HepG2 (cell line): ENCODE measurements around the gene DNAAF1. TPM values are rescaled to one million over a fixed set of nuclear protein-coding genes. Genes with fewer than 3 reads are reported as not detected.

ENCODE experiments used
- FOSL2 ChIP-seq: sonication (generic); formaldehyde crosslinking; IDR thresholded peaks from 2 replicates; pipeline ENCODE4 v1.4.0; 2020; ENCODE audit warnings: missing genetic modification reagents
- HDAC2 ChIP-seq: sonication (generic); formaldehyde crosslinking; IDR thresholded peaks from 2 replicates; pipeline ENCODE4 v1.4.0; 2020; ENCODE audit warnings: missing genetic modification reagents
- PHF20 ChIP-seq: sonication (generic); formaldehyde crosslinking; IDR thresholded peaks from 2 replicates; pipeline ENCODE4 v1.5.0; 2020; ENCODE audit warnings: mild to moderate bottlenecking, missing genetic modification reagents
- PRDM10 ChIP-seq: sonication (generic); formaldehyde crosslinking; IDR thresholded peaks from 2 replicates; pipeline ENCODE4 v1.4.0; 2020; ENCODE audit warnings: low read depth, missing genetic modification reagents
- TBX3 ChIP-seq: fragments of 450-650 bp; IDR thresholded peaks from 2 replicates; pipeline ENCODE4 v1.6.1; 2017; ENCODE audit warnings: antibody characterized with exemption, mild to moderate bottlenecking, inconsistent platforms, borderline replicate concordance
- TEAD2 ChIP-seq: sonication (generic); formaldehyde crosslinking; IDR thresholded peaks from 2 replicates; pipeline ENCODE4 v1.9.0; 2021; ENCODE audit warnings: missing genetic modification reagents
- THYN1 ChIP-seq: sonication (generic); formaldehyde crosslinking; IDR thresholded peaks from 2 replicates; pipeline ENCODE4 v1.8.1; 2023; ENCODE audit warnings: low read depth, mild to moderate bottlenecking, moderate library complexity, missing genetic modification reagents, borderline replicate concordance
- YY1 ChIP-seq: IDR thresholded peaks from 2 replicates; pipeline ENCODE4 v1.6.1; 2011; ENCODE audit warnings: low read length, low read depth, moderate library complexity, mild to moderate bottlenecking; ENCODE audit not compliant: insufficient read depth, insufficient replicate concordance
- ZNF639 ChIP-seq: conservative IDR thresholded peaks from 2 replicates; pipeline ENCODE4 v1.6.1; 2018; ENCODE audit warnings: missing genetic modification reagents
- ZNF678 ChIP-seq: sonication (generic); formaldehyde crosslinking; IDR thresholded peaks from 2 replicates; pipeline ENCODE4 v1.4.0; 2020; ENCODE audit warnings: mild to moderate bottlenecking, missing genetic modification reagents
- ZNF749 ChIP-seq: sonication (generic); formaldehyde crosslinking; IDR thresholded peaks from 2 replicates; pipeline ENCODE4 v1.8.0; 2022; ENCODE audit warnings: mild to moderate bottlenecking, missing genetic modification reagents, moderate library complexity, borderline replicate concordance
- ZSCAN22 ChIP-seq: sonication (generic); formaldehyde crosslinking; IDR thresholded peaks from 2 replicates; pipeline ENCODE4 v1.4.0; 2020; ENCODE audit warnings: mild to moderate bottlenecking, missing genetic modification reagents
- polyA plus RNA-seq, 8 experiments: library from polyadenylated mRNA; depleted of rRNA in 3 of 8; stranded (reverse) in 7 of 8; unstranded in 1 of 8; fragments of >200 nt; fragmentation: Illumina TruSeq in 4 of 8; extraction: Trizol in 4 of 8; gene quantifications; 2 replicates each; pipeline versions ENCODE4 v1.2.1 to v1.2.3, GENCODE V29; 2011 to 2016; ENCODE audit warnings: low read depth in 4 of 8, missing spikeins in 1 of 8, mixed read lengths in 1 of 8; ENCODE audit not compliant: insufficient read depth in 1 of 8
- total RNA-seq, 5 experiments: library from RNA; depleted of rRNA; stranded (reverse); fragments of >200 nt; fragmentation: Illumina TruSeq; extraction: Trizol; gene quantifications; 2 replicates each; pipeline ENCODE4 v1.2.3, GENCODE V29; 2016; ENCODE audit warnings: low read depth in 1 of 5
- TF ChIP-seq, protein P1 (sequence below), 2 experiments: sonication (generic) in 1 of 2; formaldehyde crosslinking in 1 of 2; IDR thresholded peaks; 2 replicates each; pipeline versions ENCODE4 v1.6.1 to v1.9.0; 2014 to 2022; ENCODE audit warnings: antibody characterized with exemption in 1 of 2, borderline replicate concordance in 1 of 2, inconsistent platforms in 1 of 2, low read depth in 1 of 2, missing genetic modification reagents in 1 of 2
- TF ChIP-seq, protein P2 (sequence below): sonication (generic); formaldehyde crosslinking; IDR thresholded peaks from 2 replicates; pipeline ENCODE4 v1.4.0; 2020; ENCODE audit warnings: missing genetic modification reagents
- TF ChIP-seq, protein P3 (sequence below): sonication (generic); formaldehyde crosslinking; IDR thresholded peaks from 2 replicates; pipeline ENCODE4 v1.4.0; 2020; ENCODE audit warnings: low read depth, mild to moderate bottlenecking, missing genetic modification reagents

DNAAF1 gene
- total and polyA plus RNA-seq, 2 of the 13 experiments (the other 11 are each of a cell fraction or from before 2014, with no cell fraction given): 0.04 TPM; not detected in 1

- TF ChIP-seq FOSL2 (CRISPR knock-in tag): peak; percentile 38; the same call in 1 of the 2 replicates
- TF ChIP-seq, protein P1, sequence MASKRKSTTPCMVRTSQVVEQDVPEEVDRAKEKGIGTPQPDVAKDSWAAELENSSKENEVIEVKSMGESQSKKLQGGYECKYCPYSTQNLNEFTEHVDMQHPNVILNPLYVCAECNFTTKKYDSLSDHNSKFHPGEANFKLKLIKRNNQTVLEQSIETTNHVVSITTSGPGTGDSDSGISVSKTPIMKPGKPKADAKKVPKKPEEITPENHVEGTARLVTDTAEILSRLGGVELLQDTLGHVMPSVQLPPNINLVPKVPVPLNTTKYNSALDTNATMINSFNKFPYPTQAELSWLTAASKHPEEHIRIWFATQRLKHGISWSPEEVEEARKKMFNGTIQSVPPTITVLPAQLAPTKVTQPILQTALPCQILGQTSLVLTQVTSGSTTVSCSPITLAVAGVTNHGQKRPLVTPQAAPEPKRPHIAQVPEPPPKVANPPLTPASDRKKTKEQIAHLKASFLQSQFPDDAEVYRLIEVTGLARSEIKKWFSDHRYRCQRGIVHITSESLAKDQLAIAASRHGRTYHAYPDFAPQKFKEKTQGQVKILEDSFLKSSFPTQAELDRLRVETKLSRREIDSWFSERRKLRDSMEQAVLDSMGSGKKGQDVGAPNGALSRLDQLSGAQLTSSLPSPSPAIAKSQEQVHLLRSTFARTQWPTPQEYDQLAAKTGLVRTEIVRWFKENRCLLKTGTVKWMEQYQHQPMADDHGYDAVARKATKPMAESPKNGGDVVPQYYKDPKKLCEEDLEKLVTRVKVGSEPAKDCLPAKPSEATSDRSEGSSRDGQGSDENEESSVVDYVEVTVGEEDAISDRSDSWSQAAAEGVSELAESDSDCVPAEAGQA (IDR thresholded peaks at IDR 0.05; ENCODE audit: low read depth): peak; percentile 82
- TF ChIP-seq, protein P1 (CRISPR knock-in tag; IDR thresholded peaks at IDR 0.05; ENCODE audit: borderline replicate concordance): no peak; the same call in 1 of the 2 replicates
- peak; percentile 78 for TF ChIP-seq PHF20 (CRISPR knock-in tag)
- TF ChIP-seq ZNF639 (CRISPR knock-in tag): peak; percentile 95
- 0 out of 2 replicates have a peak, but pooled peaks have one; percentile 0 for TF ChIP-seq TEAD2 (CRISPR knock-in tag)
- TF ChIP-seq HDAC2 (CRISPR knock-in tag): peak; percentile 77
- TF ChIP-seq ZNF678 (CRISPR knock-in tag): no peak
- peak; percentile 74 for TF ChIP-seq PRDM10 (CRISPR knock-in tag)
- no peak for TF ChIP-seq ZSCAN22 (CRISPR knock-in tag)
- TF ChIP-seq, protein P2, sequence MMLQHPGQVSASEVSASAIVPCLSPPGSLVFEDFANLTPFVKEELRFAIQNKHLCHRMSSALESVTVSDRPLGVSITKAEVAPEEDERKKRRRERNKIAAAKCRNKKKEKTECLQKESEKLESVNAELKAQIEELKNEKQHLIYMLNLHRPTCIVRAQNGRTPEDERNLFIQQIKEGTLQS (CRISPR knock-in tag): peak; percentile 8
- peak; percentile 85 for TF ChIP-seq YY1
- no peak; the same call in none of the 2 replicates for TF ChIP-seq ZNF749
- no peak for TF ChIP-seq THYN1 (CRISPR knock-in tag)
- TF ChIP-seq, protein P3, sequence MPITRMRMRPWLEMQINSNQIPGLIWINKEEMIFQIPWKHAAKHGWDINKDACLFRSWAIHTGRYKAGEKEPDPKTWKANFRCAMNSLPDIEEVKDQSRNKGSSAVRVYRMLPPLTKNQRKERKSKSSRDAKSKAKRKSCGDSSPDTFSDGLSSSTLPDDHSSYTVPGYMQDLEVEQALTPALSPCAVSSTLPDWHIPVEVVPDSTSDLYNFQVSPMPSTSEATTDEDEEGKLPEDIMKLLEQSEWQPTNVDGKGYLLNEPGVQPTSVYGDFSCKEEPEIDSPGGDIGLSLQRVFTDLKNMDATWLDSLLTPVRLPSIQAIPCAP (CRISPR knock-in tag): no peak
- TF ChIP-seq TBX3: no peak
Measured at GRCh38 chr16:84116720-84117493, 28.2 kb upstream of the DNAAF1 start, which contains the start of gene MBTPS1 (continued).
